ENCODE data around the gene NFKBIE. TPM values are rescaled to one million over a fixed set of nuclear protein-coding genes. Genes with fewer than 3 reads are reported as not detected.

Gene NFKBIE
- total and polyA plus RNA-seq, 4 donors = 3.7 to 4.9 (median 4.7) TPM

GRCh38 chr6:44289726-44290260 lies 24.4 kb upstream of the NFKBIE start:
- Histone ChIP-seq H3K9me3 (ENCODE audit: control insufficient read depth in 4 of 4, low read length in 3 of 4) (no peaks in the 10 kb centered on the region), H3K27me3 (ENCODE audit: control insufficient read depth in 4 of 4, insufficient read depth in 4 of 4, low read length in 3 of 4) (peaks cover 0 to 11% (median 3%) of the 10 kb centered on the region in 4 donors), H3K27ac (ENCODE audit: low read depth in 1 of 2, low read length in 2 of 2) (no peak overlapping the region), H3K9ac (ENCODE audit: low read depth in 1 of 2, low read length in 2 of 2) (no peak overlapping the region), H3K36me3 (ENCODE audit: control insufficient read depth in 4 of 4, insufficient read depth in 3 of 4, low read depth in 1 of 4, low read length in 3 of 4) (no peaks in the 10 kb centered on the region), H3K4me3 (ENCODE audit: low read depth in 1 of 3, low read length in 3 of 3) (no peak overlapping the region), H3K4me1 (ENCODE audit: control insufficient read depth in 4 of 4, insufficient read depth in 4 of 4, low read length in 3 of 4) (no peaks in the 10 kb centered on the region)
- no peak for DNase-seq (ENCODE audit: low spot score)
- TF ChIP-seq RXRA (IDR thresholded peaks at IDR 0.05) (no peak), GABPA (IDR thresholded peaks at IDR 0.05 in 1 of 2, conservative IDR thresholded peaks at IDR 0.05 in 1 of 2) (no peak), ZBTB33 (IDR thresholded peaks at IDR 0.05) (no peak)
- 46% methylated on average over 7 of the region's 7 CpGs for WGBS

GRCh38 chr6:44286747-44287146 lies 21.4 kb upstream of the NFKBIE start:
- H3K9ac ChIP-seq (ENCODE audit: low read depth in 1 of 2, low read length in 2 of 2) = no peak overlapping the region
- H3K4me1 ChIP-seq (ENCODE audit: control insufficient read depth in 4 of 4, insufficient read depth in 4 of 4, low read length in 3 of 4) = no peaks in the 10 kb centered on the region
- no peak for TF ChIP-seq CTCF (IDR thresholded peaks at IDR 0.05; ENCODE audit: low read depth, low read length, missing input control)
- TF ChIP-seq TAF1 (conservative IDR thresholded peaks at IDR 0.05) = no peak
- no peak for TF ChIP-seq FOXA2 (IDR thresholded peaks at IDR 0.05)
- TF ChIP-seq JUND (IDR thresholded peaks at IDR 0.05) = no peak
- TF ChIP-seq EGR1 (IDR thresholded peaks at IDR 0.05; ENCODE audit: low read depth in 2 of 2) = no peak
- no peak for TF ChIP-seq RXRA (IDR thresholded peaks at IDR 0.05)
- TF ChIP-seq HNF4A (conservative IDR thresholded peaks at IDR 0.05) = no peak
- TF ChIP-seq MAX (IDR thresholded peaks at IDR 0.05) = no peak
- TF ChIP-seq ZBTB33 (IDR thresholded peaks at IDR 0.05) = no peak
- TF ChIP-seq YY1 (IDR thresholded peaks at IDR 0.05) = no peak
- no peak for TF ChIP-seq GABPA (IDR thresholded peaks at IDR 0.05 in 1 of 2, conservative IDR thresholded peaks at IDR 0.05 in 1 of 2)
- no peak for TF ChIP-seq REST (IDR thresholded peaks at IDR 0.05)
- no peak for TF ChIP-seq RAD21 (IDR thresholded peaks at IDR 0.05)
- no peak for TF ChIP-seq FOXA1 (IDR thresholded peaks at IDR 0.05)
- no peak for TF ChIP-seq ATF3 (IDR thresholded peaks at IDR 0.05)
- H3K9me3 ChIP-seq (ENCODE audit: control insufficient read depth in 4 of 4, low read length in 3 of 4) = no peaks in the 10 kb centered on the region
- H3K27me3 ChIP-seq (ENCODE audit: control insufficient read depth in 4 of 4, insufficient read depth in 4 of 4, low read length in 3 of 4) = peaks cover 0 to 9% (median 0%) of the 10 kb centered on the region in 4 donors
- 47% methylated on average over 2 of the region's 2 CpGs for WGBS
- no peaks in the 10 kb centered on the region for H3K36me3 ChIP-seq (ENCODE audit: control insufficient read depth in 4 of 4, insufficient read depth in 3 of 4, low read depth in 1 of 4, low read length in 3 of 4)
- no peak for DNase-seq (ENCODE audit: low spot score)
- H3K4me3 ChIP-seq (ENCODE audit: low read depth in 1 of 3, low read length in 3 of 3) = no peak overlapping the region
- no peak overlapping the region for H3K27ac ChIP-seq (ENCODE audit: low read depth in 1 of 2, low read length in 2 of 2)

Measured in liver (tissue), 9 donors.